Suprapubic skin (tissue), 4 donors: Measurements from ENCODE around the gene SPTB. TPM values are rescaled to one million over a fixed set of nuclear protein-coding genes. Genes with fewer than 3 reads are reported as not detected.
A peak's percentile ranks its signal among the peaks of the same experiment; 100 is the strongest.

ENCODE experiments used
- DNase-seq, 2 donors: peaks; one replicate each; pipeline ENCODE4 v3.0.0-alpha.2; 2019; ENCODE audit warnings: low spot score in 2 of 2
- H3K27ac ChIP-seq: fragments of 200-600 bp; sonication (generic); one replicate; pipeline ENCODE4 v1.5.1; 2019
- H3K27me3 ChIP-seq: fragments of 200-600 bp; sonication (generic); one replicate; pipeline ENCODE4 v1.5.1; 2019
- H3K36me3 ChIP-seq: fragments of 200-600 bp; sonication (generic); one replicate; pipeline ENCODE4 v1.5.1; 2019
- H3K4me1 ChIP-seq: fragments of 200-600 bp; sonication (generic); one replicate; pipeline ENCODE4 v1.5.1; 2019
- H3K4me3 ChIP-seq: fragments of 200-600 bp; sonication (generic); one replicate; pipeline ENCODE4 v1.5.1; 2019; ENCODE audit warnings: mild to moderate bottlenecking
- H3K9me3 ChIP-seq: fragments of 200-600 bp; sonication (generic); one replicate; pipeline ENCODE4 v1.5.1; 2019
- CTCF ChIP-seq, 2 donors: fragments of 200-600 bp in 1 of 2; fragments of 450-650 bp in 1 of 2; sonication (generic) in 1 of 2; IDR thresholded peaks; one replicate each; pipeline ENCODE4 v1.5.1; 2016 to 2019; ENCODE audit warnings: antibody characterized with exemption in 2 of 2, mild to moderate bottlenecking in 1 of 2, moderate library complexity in 1 of 2
- EP300 ChIP-seq: sonication (generic); formaldehyde crosslinking; IDR thresholded peaks from one replicate; pipeline ENCODE4 v1.6.1; 2017; ENCODE audit warnings: antibody characterized with exemption
- POLR2A ChIP-seq, 2 donors: fragments of 450-650 bp; IDR thresholded peaks; one replicate each; pipeline ENCODE4 v1.6.1; 2017; ENCODE audit warnings: antibody characterized with exemption in 2 of 2, mild to moderate bottlenecking in 2 of 2, moderate library complexity in 2 of 2
- POLR2AphosphoS5 ChIP-seq, 3 donors: sonication (generic); formaldehyde crosslinking; IDR thresholded peaks; one replicate each; pipeline ENCODE4 v1.6.1; 2017; ENCODE audit warnings: antibody characterized with exemption in 3 of 3
- WGBS: methylation state at CpG from one replicate; pipeline ENCODE4 v1.1.5; 2018; 5-methylcytosine and 5-hydroxymethylcytosine counted together
- total RNA-seq, 4 donors: library from RNA; depleted of rRNA; stranded (reverse); fragments of >200 nt; gene quantifications; one replicate each; pipeline ENCODE4 v1.1.0, GENCODE V29; 2016

The SPTB gene
- total RNA-seq, 4 donors from 2014 or later = 0.44 to 2.4 (median 0.54) TPM

- no peak for TF ChIP-seq EP300
- peak in 1 of 3 donors; percentile 55 for TF ChIP-seq POLR2AphosphoS5 (IDR thresholded peaks at IDR 0.05)
- peaks cover 98% of the 10 kb centered on the region for H3K4me1 ChIP-seq
- 40% methylated on average over 5 of the region's 5 CpGs for WGBS
- no peaks in the 10 kb centered on the region for H3K36me3 ChIP-seq
- peak overlapping the region; percentile 84 for H3K27ac ChIP-seq
- no peak for DNase-seq
- no peak overlapping the region for H3K4me3 ChIP-seq
- H3K27me3 ChIP-seq = no peaks in the 10 kb centered on the region
- no peaks in the 10 kb centered on the region for H3K9me3 ChIP-seq
Measured at GRCh38 chr14:64721391-64721791, 158.3 kb downstream of the SPTB start.

DNA sequence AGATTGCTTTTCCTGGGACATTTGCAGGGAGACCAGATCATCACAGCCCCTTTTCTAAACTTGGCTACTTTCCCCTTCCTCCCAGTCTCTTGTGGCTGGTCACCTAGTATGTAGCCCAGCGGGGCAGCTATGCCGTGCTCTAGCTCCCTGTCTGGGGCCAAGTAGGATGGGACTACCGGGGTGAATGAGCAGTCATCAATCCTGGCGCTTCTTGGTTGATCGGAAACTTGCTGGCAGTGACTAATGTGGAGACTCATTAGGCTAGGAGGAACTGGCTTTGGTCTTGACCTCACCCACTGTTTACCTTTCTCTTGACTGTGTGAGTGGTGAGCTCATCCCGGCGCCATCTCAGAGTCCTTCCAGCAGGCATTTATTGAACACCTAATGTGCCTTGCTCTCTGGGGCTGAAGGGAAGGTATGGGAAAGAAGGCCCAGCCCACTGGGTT is 159.6 kb downstream of the SPTB start:
- H3K4me3 ChIP-seq = no peak overlapping the region
- peak overlapping the region; percentile 84 for H3K27ac ChIP-seq
- H3K4me1 ChIP-seq = peaks cover 98% of the 10 kb centered on the region
- peak; percentile 55 to 73 for DNase-seq
- TF ChIP-seq POLR2A (IDR thresholded peaks at IDR 0.05) (no peak), EP300 (no peak), POLR2AphosphoS5 (IDR thresholded peaks at IDR 0.05) (no peak), CTCF (IDR thresholded peaks at IDR 0.05) (no peak)
- H3K27me3 ChIP-seq = no peaks in the 10 kb centered on the region
- H3K36me3 ChIP-seq = no peaks in the 10 kb centered on the region
- 57% methylated on average over 7 of the region's 7 CpGs for WGBS
- no peaks in the 10 kb centered on the region for H3K9me3 ChIP-seq

- no peak overlapping the region for H3K4me3 ChIP-seq
- no peaks in the 10 kb centered on the region for H3K36me3 ChIP-seq
- peak; percentile 13 to 48 for DNase-seq
- TF ChIP-seq POLR2A (IDR thresholded peaks at IDR 0.05) (no peak), EP300 (no peak), POLR2AphosphoS5 (IDR thresholded peaks at IDR 0.05) (no peak)
- WGBS = 86% methylated on average over 7 of the region's 7 CpGs
- peak overlapping the region; percentile 84 for H3K27ac ChIP-seq
- H3K9me3 ChIP-seq = no peaks in the 10 kb centered on the region
- peaks cover 98% of the 10 kb centered on the region for H3K4me1 ChIP-seq
- H3K27me3 ChIP-seq = no peaks in the 10 kb centered on the region
Measured at GRCh38 chr14:64719601-64720000, 160.1 kb downstream of the SPTB start.

DNA sequence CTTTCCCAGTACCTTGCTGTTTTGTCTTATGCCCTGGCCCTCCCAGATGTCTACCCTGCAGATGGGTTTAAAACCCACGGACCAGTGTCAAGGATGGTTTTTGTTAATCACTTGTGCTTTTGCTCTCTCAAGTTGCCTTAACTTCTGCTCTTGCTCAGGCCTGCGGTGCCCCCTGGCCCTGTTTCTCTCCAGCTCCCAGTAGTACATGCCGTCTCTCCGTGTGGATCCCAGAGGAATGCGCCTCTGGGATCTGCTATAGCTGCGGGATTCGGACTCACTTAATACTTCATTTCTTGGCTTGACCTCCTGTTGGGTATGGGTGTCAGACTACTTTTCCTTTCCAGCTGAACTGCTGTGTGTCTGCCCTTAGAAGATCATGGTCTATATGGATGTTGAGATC is 160.9 kb downstream of the SPTB start:
- Histone ChIP-seq H3K4me1 (peaks cover 91% of the 10 kb centered on the region), H3K4me3 (no peak overlapping the region), H3K27ac (peak overlapping the region; percentile 78), H3K9me3 (no peaks in the 10 kb centered on the region), H3K36me3 (no peaks in the 10 kb centered on the region), H3K27me3 (no peaks in the 10 kb centered on the region)
- WGBS = 81% methylated on average over 7 of the region's 7 CpGs
- peak in 1 of 2 donors; percentile 30 for DNase-seq
- TF ChIP-seq POLR2A (IDR thresholded peaks at IDR 0.05) (no peak), EP300 (no peak), POLR2AphosphoS5 (IDR thresholded peaks at IDR 0.05) (no peak), CTCF (IDR thresholded peaks at IDR 0.05) (no peak)

- peak in 1 of 2 donors; percentile 71 for DNase-seq
- TF ChIP-seq POLR2AphosphoS5 (IDR thresholded peaks at IDR 0.05) = no peak
- no peak for TF ChIP-seq POLR2A (IDR thresholded peaks at IDR 0.05)
- Histone ChIP-seq H3K27ac (peak overlapping the region; percentile 78), H3K9me3 (no peaks in the 10 kb centered on the region), H3K4me3 (no peak overlapping the region), H3K36me3 (no peaks in the 10 kb centered on the region), H3K4me1 (peaks cover 82% of the 10 kb centered on the region), H3K27me3 (no peaks in the 10 kb centered on the region)
- 20% methylated on average over 6 of the region's 6 CpGs for WGBS
Measured at GRCh38 chr14:64717870-64718269, 161.8 kb downstream of the SPTB start.

- Histone ChIP-seq H3K27me3 (no peaks in the 10 kb centered on the region), H3K4me3 (peak overlapping the region; percentile 33), H3K27ac (peak overlapping the region; percentile 78), H3K4me1 (peaks cover 70% of the 10 kb centered on the region), H3K36me3 (no peaks in the 10 kb centered on the region), H3K9me3 (no peaks in the 10 kb centered on the region)
- TF ChIP-seq POLR2AphosphoS5 (IDR thresholded peaks at IDR 0.05) (no peak), POLR2A (IDR thresholded peaks at IDR 0.05) (no peak), CTCF (IDR thresholded peaks at IDR 0.05) (no peak), EP300 (no peak)
- 22% methylated on average over 21 of the region's 22 CpGs for WGBS
- peak in 1 of 2 donors; percentile 78 for DNase-seq
Measured at GRCh38 chr14:64715628-64716412, 163.9 kb downstream of the SPTB start.
